Cerebellar nuclear complex (tissue), 1 donor: ENCODE results near the gene XRCC4.

Experiments used
- DNase-seq, 2 experiments: peaks; one replicate each; lab custom pipeline; 2025; lab: John Stamatoyannopoulos, UW

XRCC4 gene

GRCh38 chr5:83388608-83389007, 311.3 kb downstream of the XRCC4 start:
- no peak for DNase-seq

- no peak for DNase-seq
Measured at GRCh38 chr5:83392766-83393503, 315.6 kb downstream of the XRCC4 start.

- DNase-seq = no peak
Measured at GRCh38 chr5:83393504-83393866, 316.1 kb downstream of the XRCC4 start.

GRCh38 chr5:83394190-83394589, 316.8 kb downstream of the XRCC4 start:
- no peak for DNase-seq

GRCh38 chr5:83396662-83397061, 319.3 kb downstream of the XRCC4 start:
- DNase-seq = no peak

- no peak for DNase-seq
Measured at GRCh38 chr5:83397658-83398057, 320.3 kb downstream of the XRCC4 start.

- DNase-seq = no peak
Measured at GRCh38 chr5:83400241-83400640, 322.9 kb downstream of the XRCC4 start.

- DNase-seq = no peak
Measured at GRCh38 chr5:83400701-83401100, 323.4 kb downstream of the XRCC4 start.

GRCh38 chr5:83401122-83401731, 323.9 kb downstream of the XRCC4 start:
- DNase-seq = no peak

GRCh38 chr5:83401775-83402174, 324.4 kb downstream of the XRCC4 start:
- no peak for DNase-seq
